Activated CD4-positive, CD25-positive, alpha-beta regulatory T cell treated with anti-CD3 and anti-CD28 coated beads, Interleukin-2, amount 50 U/mL, for 16 hours (primary cell): ENCODE results near the gene RNF146.
"Not testable (repeated sequence)": the region's sequence is repeated elsewhere in the genome, so short reads cannot be mapped to it uniquely, and the experiment has no call there.

ENCODE experiments used
- DNase-seq: peaks from one replicate; pipeline ENCODE4 v3.0.0-alpha.2; 2020; ENCODE audit warnings: low read depth, low spot score

Gene RNF146

GRCh38 chr6:127266178-127266891, at the start of gene RNF146:
Gene RNF146 (plus strand): TSS chr6:127266864. CDS start chr6:127280339, 13,475 bp downstream.
- DNase-seq, result peak; percentile 35

- no peak for DNase-seq
Observed at GRCh38 chr6:127219869-127220268, 46.8 kb upstream of the RNF146 start.

GRCh38 chr6:127221201-127221600, 45.5 kb upstream of the RNF146 start:
- DNase-seq, result no peak

GRCh38 chr6:127222418-127222817, 44.2 kb upstream of the RNF146 start:
- no peak for DNase-seq

- DNase-seq, result no peak
Observed at GRCh38 chr6:127225497-127225896, 41.2 kb upstream of the RNF146 start.

GRCh38 chr6:127233819-127234218, 32.8 kb upstream of the RNF146 start:
- DNase-seq, result not testable (repeated sequence)

GRCh38 chr6:127243501-127243900, 23.2 kb upstream of the RNF146 start:
- DNase-seq, result no peak

- DNase-seq, result no peak
Observed at GRCh38 chr6:127247114-127248096, 19.3 kb upstream of the RNF146 start.

GRCh38 chr6:127249621-127250020, 17.0 kb upstream of the RNF146 start:
- DNase-seq, result no peak

GRCh38 chr6:127255286-127255685, 11.4 kb upstream of the RNF146 start:
- no peak for DNase-seq

- DNase-seq, result no peak
Observed at GRCh38 chr6:127262896-127263295, 3.8 kb upstream of the RNF146 start.

GRCh38 chr6:127263481-127263880, 3.2 kb upstream of the RNF146 start:
- no peak for DNase-seq

GRCh38 chr6:127266892-127267645, 405 bp downstream of the RNF146 start:
- peak; percentile 7 for DNase-seq

- no peak for DNase-seq
Observed at GRCh38 chr6:127267646-127268625, 1.3 kb downstream of the RNF146 start.

- DNase-seq, result no peak
Observed at GRCh38 chr6:127272576-127272975, 5.9 kb downstream of the RNF146 start.

GRCh38 chr6:127273499-127273898, 6.8 kb downstream of the RNF146 start:
- no peak for DNase-seq

GRCh38 chr6:127276331-127276730, 9.7 kb downstream of the RNF146 start:
- no peak for DNase-seq

- DNase-seq, result no peak
Observed at GRCh38 chr6:127277878-127278843, 11.5 kb downstream of the RNF146 start.

GRCh38 chr6:127279815-127280214, 13.2 kb downstream of the RNF146 start:
- no peak for DNase-seq
